Hepatocyte (in vitro differentiated cells): ENCODE measurements around the gene SPATA2L. TPM values are rescaled to one million over a fixed set of nuclear protein-coding genes. Genes with fewer than 3 reads are reported as not detected.

Experiments
- DNase-seq: peaks from one replicate; pipeline ENCODE4 v3.0.0-alpha.2; 2016; ENCODE audit warnings: low spot score
- H2AFZ ChIP-seq: fragments of 200-600 bp; sonication (generic); 2 replicates; pipeline ENCODE4 v1.6.0; 2016; ENCODE audit warnings: antibody characterized with exemption, mild to moderate bottlenecking
- H3K27ac ChIP-seq: fragments of 200-600 bp; sonication (generic); 2 replicates; pipeline ENCODE4 v1.5.1; 2016; ENCODE audit warnings: mild to moderate bottlenecking
- H3K27me3 ChIP-seq: fragments of 200-600 bp; sonication (generic); 2 replicates; pipeline ENCODE4 v1.6.1; 2016
- H3K36me3 ChIP-seq: fragments of 200-600 bp; sonication (generic); replicated peaks from 2 replicates; pipeline ENCODE4 v1.5.1; 2016; ENCODE audit warnings: low read depth; ENCODE audit not compliant: insufficient read depth
- H3K4me1 ChIP-seq: fragments of 200-600 bp; sonication (generic); 2 replicates; pipeline ENCODE4 v1.5.1; 2016; ENCODE audit warnings: mild to moderate bottlenecking, moderate library complexity; ENCODE audit not compliant: insufficient read depth
- H3K4me2 ChIP-seq: fragments of 200-600 bp; sonication (generic); 2 replicates; pipeline ENCODE4 v1.6.0; 2016
- H3K4me3 ChIP-seq: fragments of 200-600 bp; sonication (generic); 2 replicates; pipeline ENCODE4 v1.5.1; 2016; ENCODE audit warnings: mild to moderate bottlenecking
- H3K79me2 ChIP-seq: fragments of 200-600 bp; sonication (generic); 2 replicates; pipeline ENCODE4 v1.6.0; 2017; ENCODE audit warnings: mild to moderate bottlenecking
- H3K9me2 ChIP-seq: fragments of 200-600 bp; sonication (generic); replicated peaks from 2 replicates; pipeline ENCODE4 v1.6.0; 2017; ENCODE audit warnings: mild to moderate bottlenecking; ENCODE audit not compliant: insufficient read depth
- H3K9me3 ChIP-seq: fragments of 200-600 bp; sonication (generic); 2 replicates; pipeline ENCODE4 v1.5.1; 2016; ENCODE audit warnings: low read depth, mild to moderate bottlenecking
- H4K20me1 ChIP-seq: fragments of 200-600 bp; sonication (generic); 2 replicates; pipeline ENCODE4 v1.6.0; 2016; ENCODE audit warnings: mild to moderate bottlenecking; ENCODE audit not compliant: insufficient read depth, poor library complexity, severe bottlenecking
- EZH2 ChIP-seq: fragments of 200-600 bp; sonication (generic); IDR thresholded peaks from 2 replicates; pipeline ENCODE4 v1.6.1; 2016; ENCODE audit warnings: antibody characterized with exemption, mild to moderate bottlenecking, borderline replicate concordance
- EZH2phosphoT487 ChIP-seq: fragments of 200-600 bp; sonication (generic); IDR thresholded peaks from one replicate; pipeline ENCODE4 v1.6.1; 2018; ENCODE audit warnings: antibody characterized with exemption, mild to moderate bottlenecking, low read depth, moderate library complexity; ENCODE audit not compliant: unreplicated experiment, severe bottlenecking
- WGBS: methylation state at CpG from one replicate; pipeline ENCODE4 v1.1.6; 2016; ENCODE audit warnings: low lambda C conversion rate; ENCODE audit errors: missing lambda C conversion rate; 5-methylcytosine and 5-hydroxymethylcytosine counted together
- polyA plus RNA-seq: library from polyadenylated mRNA; unstranded; fragments of >200 nt; fragmentation: Nextera tagmentation; extraction: Ambion mirVana; gene quantifications from 2 replicates; pipeline ENCODE4 v1.2.1, GENCODE V29; 2016
- total RNA-seq: library from RNA; depleted of rRNA; stranded (reverse); fragments of >200 nt; gene quantifications from 2 replicates; pipeline ENCODE4 v1.2.3, GENCODE V29; 2014
- TF ChIP-seq, protein P1 (sequence below): fragments of 200-600 bp; sonication (generic); IDR thresholded peaks from 2 replicates; pipeline ENCODE4 v1.5.1; 2016; ENCODE audit warnings: antibody characterized with exemption, mild to moderate bottlenecking; ENCODE audit not compliant: poor library complexity

Gene SPATA2L
- total and polyA plus RNA-seq, 2 experiments from 2014 or later = 25.0 to 32.9 TPM

DNA sequence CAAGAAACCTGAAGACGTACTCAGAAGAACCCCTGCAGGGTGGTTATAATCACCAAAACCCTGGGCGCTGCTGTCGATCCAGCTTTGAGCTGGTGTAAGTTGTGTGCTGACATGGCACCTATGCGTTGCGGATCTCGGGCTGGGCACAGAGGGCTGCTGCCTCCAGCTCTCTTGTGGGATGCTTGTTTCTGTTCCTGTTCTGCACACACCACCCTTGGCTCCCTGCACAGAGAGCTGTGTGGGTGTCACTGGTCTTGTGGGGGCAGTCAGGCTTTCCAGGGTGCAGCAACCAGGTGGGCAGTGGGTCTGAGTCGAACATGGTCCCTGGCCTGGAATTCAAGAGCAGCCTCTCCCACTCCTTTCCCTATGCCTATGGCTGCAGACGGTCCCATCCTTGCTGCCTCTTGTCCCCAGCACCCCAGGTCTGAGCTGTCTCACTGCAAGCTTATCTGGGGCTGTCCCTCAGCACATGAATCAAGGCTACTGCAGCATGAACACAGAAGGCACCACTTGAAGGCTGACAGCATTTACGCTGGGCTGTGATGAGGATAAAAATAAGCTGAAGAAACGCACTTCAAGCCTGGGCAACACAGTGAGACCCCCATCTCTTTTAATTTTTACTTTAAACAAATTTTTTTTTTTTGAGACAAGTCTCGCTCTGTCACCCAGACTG, 40.0 kb upstream of the SPATA2L start:
- no peaks in the 10 kb centered on the region for H3K9me2 ChIP-seq
- H3K4me1 ChIP-seq = no peaks in the 10 kb centered on the region
- 96% methylated on average over 11 of the region's 11 CpGs for WGBS
- H3K27ac ChIP-seq = no peak overlapping the region
- no peaks in the 10 kb centered on the region for H3K79me2 ChIP-seq
- no peak for DNase-seq
- no peaks in the 10 kb centered on the region for H3K9me3 ChIP-seq
- TF ChIP-seq, protein P1, sequence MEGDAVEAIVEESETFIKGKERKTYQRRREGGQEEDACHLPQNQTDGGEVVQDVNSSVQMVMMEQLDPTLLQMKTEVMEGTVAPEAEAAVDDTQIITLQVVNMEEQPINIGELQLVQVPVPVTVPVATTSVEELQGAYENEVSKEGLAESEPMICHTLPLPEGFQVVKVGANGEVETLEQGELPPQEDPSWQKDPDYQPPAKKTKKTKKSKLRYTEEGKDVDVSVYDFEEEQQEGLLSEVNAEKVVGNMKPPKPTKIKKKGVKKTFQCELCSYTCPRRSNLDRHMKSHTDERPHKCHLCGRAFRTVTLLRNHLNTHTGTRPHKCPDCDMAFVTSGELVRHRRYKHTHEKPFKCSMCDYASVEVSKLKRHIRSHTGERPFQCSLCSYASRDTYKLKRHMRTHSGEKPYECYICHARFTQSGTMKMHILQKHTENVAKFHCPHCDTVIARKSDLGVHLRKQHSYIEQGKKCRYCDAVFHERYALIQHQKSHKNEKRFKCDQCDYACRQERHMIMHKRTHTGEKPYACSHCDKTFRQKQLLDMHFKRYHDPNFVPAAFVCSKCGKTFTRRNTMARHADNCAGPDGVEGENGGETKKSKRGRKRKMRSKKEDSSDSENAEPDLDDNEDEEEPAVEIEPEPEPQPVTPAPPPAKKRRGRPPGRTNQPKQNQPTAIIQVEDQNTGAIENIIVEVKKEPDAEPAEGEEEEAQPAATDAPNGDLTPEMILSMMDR = no peak
- TF ChIP-seq EZH2phosphoT487 (no peak), EZH2 (no peak)
- no peak overlapping the region for H3K4me2 ChIP-seq
- H3K4me3 ChIP-seq = no peak overlapping the region
- no peaks in the 10 kb centered on the region for H3K36me3 ChIP-seq
- no peaks in the 10 kb centered on the region for H4K20me1 ChIP-seq
- H2AFZ ChIP-seq = no peak overlapping the region
- H3K27me3 ChIP-seq = no peaks in the 10 kb centered on the region

DNA sequence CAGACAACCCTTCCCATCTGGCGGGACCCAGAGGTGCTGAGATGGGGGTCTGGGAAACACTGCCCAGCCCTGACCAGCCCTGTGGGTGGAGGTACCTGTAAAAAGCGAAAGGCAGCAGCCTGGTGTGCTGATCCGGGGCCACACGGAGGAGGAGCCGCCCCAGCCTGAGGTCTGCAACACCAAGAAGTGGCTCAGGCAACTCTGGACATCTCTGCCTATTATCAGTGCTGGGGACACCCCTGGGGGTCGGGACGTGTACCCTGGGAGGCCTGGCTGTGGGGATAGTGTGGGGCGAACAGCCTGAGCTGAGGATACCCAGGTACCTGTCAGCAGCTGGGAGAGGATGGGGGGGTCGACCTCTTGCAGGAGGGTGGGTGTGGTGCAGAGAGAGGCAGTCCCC, 37.9 kb upstream of the SPATA2L start:
- 96% methylated on average over 9 of the region's 9 CpGs for WGBS
- H3K36me3 ChIP-seq = no peaks in the 10 kb centered on the region

DNA sequence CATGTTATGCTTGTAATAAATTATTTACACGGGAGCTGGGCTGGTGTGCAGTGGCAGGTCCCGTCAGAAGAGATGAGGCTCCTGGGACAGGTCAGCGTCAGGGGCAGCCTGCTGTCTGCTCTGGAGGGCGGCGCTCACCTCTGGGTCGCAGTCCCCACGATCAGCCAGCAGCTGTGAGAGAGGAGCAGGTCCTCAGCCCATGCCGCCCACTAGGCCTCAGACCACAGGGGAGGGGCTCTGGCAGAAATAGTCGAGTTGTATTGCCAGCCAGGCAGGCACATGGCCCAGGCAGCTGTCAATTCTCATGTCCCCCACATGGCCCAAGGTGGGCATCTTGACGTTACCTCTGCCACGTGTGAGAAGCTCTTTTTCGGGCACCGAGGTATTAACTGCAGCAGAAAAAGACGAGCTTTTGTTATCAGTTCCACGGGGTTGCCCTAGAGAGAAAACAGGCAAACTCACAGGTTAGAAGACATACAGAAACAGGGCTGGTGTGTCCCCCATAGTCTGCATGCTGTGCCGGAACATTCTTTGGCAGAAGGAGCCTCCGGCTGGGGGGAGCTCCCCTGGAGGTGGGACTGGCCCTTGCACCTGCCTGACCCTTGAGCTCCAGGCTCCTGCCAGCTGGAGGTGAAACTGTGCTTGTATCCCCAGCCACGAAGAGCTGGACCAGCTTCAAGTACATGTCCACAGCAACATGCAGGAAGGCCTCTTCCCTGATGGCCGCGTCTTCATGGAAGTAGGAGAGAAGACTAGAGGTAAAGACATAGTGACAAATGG, 37.2 kb upstream of the SPATA2L start:
- Histone ChIP-seq H3K4me2 (no peak overlapping the region), H3K79me2 (no peaks in the 10 kb centered on the region), H3K9me3 (no peaks in the 10 kb centered on the region), H3K36me3 (no peaks in the 10 kb centered on the region), H3K4me3 (no peak overlapping the region), H3K27me3 (no peaks in the 10 kb centered on the region), H3K4me1 (no peaks in the 10 kb centered on the region), H2AFZ (no peak overlapping the region), H3K27ac (no peak overlapping the region), H3K9me2 (no peaks in the 10 kb centered on the region), H4K20me1 (no peaks in the 10 kb centered on the region)
- DNase-seq = no peak
- WGBS = 92% methylated on average over 20 of the region's 20 CpGs
- TF ChIP-seq, protein P1 = no peak
- TF ChIP-seq EZH2phosphoT487 (no peak), EZH2 (no peak)

More for the DNA sequence above, 37.9 kb upstream of the SPATA2L start:
- no peak overlapping the region for H2AFZ ChIP-seq
- H3K4me3 ChIP-seq = no peak overlapping the region
- H3K9me3 ChIP-seq = no peaks in the 10 kb centered on the region
- H3K4me2 ChIP-seq = no peak overlapping the region
- no peaks in the 10 kb centered on the region for H3K9me2 ChIP-seq
- no peak for DNase-seq
- H3K79me2 ChIP-seq = no peaks in the 10 kb centered on the region
- H3K27ac ChIP-seq = no peak overlapping the region
- no peaks in the 10 kb centered on the region for H3K27me3 ChIP-seq
- H3K4me1 ChIP-seq = no peaks in the 10 kb centered on the region
- TF ChIP-seq EZH2 (no peak), EZH2phosphoT487 (no peak)
- TF ChIP-seq, protein P1 = no peak
- no peaks in the 10 kb centered on the region for H4K20me1 ChIP-seq
